H1 (cell line): ENCODE results near the gene PTBP1. TPM values are rescaled to one million over a fixed set of nuclear protein-coding genes. Genes with fewer than 3 reads are reported as not detected.

Source experiments
- CTCF ChIA-PET: fragments of 300-600 bp; sonication (Branson Sonifier 250); formaldehyde crosslinking; loops from one replicate; lab custom pipeline; 2021; ENCODE audit not compliant: partially characterized antibody; lab: Charles Lee
- POLR2A ChIA-PET: fragments of 300-600 bp; sonication (Branson Sonifier 250); formaldehyde crosslinking; loops from one replicate; lab custom pipeline; 2021; ENCODE audit warnings: inconsistent platforms; ENCODE audit not compliant: partially characterized antibody; lab: Charles Lee
- DNase-seq, 2 experiments: peaks; one replicate each; pipeline versions ENCODE4 v3.0.0 to v3.0.0-alpha.2; 2010 to 2022; ENCODE audit warnings: low spot score in 2 of 2, low read depth in 1 of 2, mixed read lengths in 1 of 2
- FAIRE-seq: peaks from 2 replicates; lab custom pipeline; 2011; peaks lifted over from hg19 to GRCh38; lab: Jason Lieb, UNC
- H2AFZ ChIP-seq: 2 replicates; pipeline ENCODE4 v1.8.1; 2012; ENCODE audit warnings: low read length, inconsistent platforms
- H2AK5ac ChIP-seq: 2 replicates; pipeline ENCODE4 v1.6.1; 2013; ENCODE audit warnings: low read depth, low read length
- H2BK120ac ChIP-seq: replicated peaks from 2 replicates; pipeline ENCODE3; 2013; ENCODE audit warnings: low read depth, low read length, inconsistent platforms
- H2BK12ac ChIP-seq: 2 replicates; pipeline ENCODE4 v1.6.1; 2013; ENCODE audit warnings: low read depth, low read length
- H2BK15ac ChIP-seq: 2 replicates; pipeline ENCODE4 v1.6.1; 2013; ENCODE audit warnings: low read length
- H2BK20ac ChIP-seq: 2 replicates; pipeline ENCODE4 v1.6.1; 2013; ENCODE audit warnings: low read length
- H2BK5ac ChIP-seq: 2 replicates; pipeline ENCODE4 v1.6.1; 2013; ENCODE audit warnings: low read depth, low read length
- H3K14ac ChIP-seq: 2 replicates; pipeline ENCODE4 v1.6.1; 2013; ENCODE audit warnings: inconsistent platforms; ENCODE audit not compliant: insufficient read length
- H3K18ac ChIP-seq: 2 replicates; pipeline ENCODE4 v1.6.1; 2013; ENCODE audit warnings: low read length; ENCODE audit errors: extremely low read depth
- H3K23ac ChIP-seq: 2 replicates; pipeline ENCODE4 v1.6.1; 2013; ENCODE audit warnings: inconsistent platforms; ENCODE audit not compliant: insufficient read length
- H3K23me2 ChIP-seq: 2 replicates; pipeline ENCODE4 v1.6.1; 2013; ENCODE audit warnings: low read depth, low read length
- H3K27ac ChIP-seq: 2 replicates; pipeline ENCODE4 v1.6.1; 2011; ENCODE audit warnings: low read depth, low read length, inconsistent platforms
- H3K27me3 ChIP-seq, 4 experiments: replicated peaks in 1 of 4; 1 replicate in 1 of 4; 2 replicates in 3 of 4; pipeline versions ENCODE4 v1.6.1 to v1.8.1; 2011 to 2013; ENCODE audit warnings: low read length in 3 of 4, mild to moderate bottlenecking in 3 of 4, inconsistent platforms in 2 of 4, mixed read lengths in 2 of 4, moderate library complexity in 1 of 4; ENCODE audit not compliant: control insufficient read depth in 3 of 4, insufficient read depth in 3 of 4; ENCODE audit errors: extremely low read depth in 1 of 4
- H3K36me3 ChIP-seq, 4 experiments: 2 replicates each; pipeline versions ENCODE4 v1.6.1 to v1.8.1; 2011 to 2013; ENCODE audit warnings: mild to moderate bottlenecking in 4 of 4, low read length in 3 of 4, moderate library complexity in 2 of 4, control low read depth in 1 of 4, inconsistent platforms in 1 of 4; ENCODE audit not compliant: insufficient read depth in 4 of 4, control insufficient read depth in 2 of 4
- H3K4ac ChIP-seq: replicated peaks from 2 replicates; pipeline ENCODE3; 2013; ENCODE audit warnings: low read length, low read depth, mixed read lengths, inconsistent platforms; ENCODE audit not compliant: insufficient read length
- H3K4me1 ChIP-seq, 4 experiments: replicated peaks in 1 of 4; 1 replicate in 1 of 4; 2 replicates in 3 of 4; pipeline versions ENCODE4 v1.6.1 to v1.8.1; 2011 to 2013; ENCODE audit warnings: low read length in 3 of 4, inconsistent platforms in 2 of 4, mixed read lengths in 1 of 4; ENCODE audit not compliant: insufficient read depth in 4 of 4, control insufficient read depth in 3 of 4
- H3K4me2 ChIP-seq, 2 experiments: 2 replicates each; pipeline versions ENCODE4 v1.6.1 to v1.8.1; 2011 to 2013; ENCODE audit warnings: low read depth in 2 of 2, low read length in 2 of 2, control low read depth in 1 of 2, inconsistent platforms in 1 of 2, mild to moderate bottlenecking in 1 of 2; ENCODE audit not compliant: insufficient read depth in 1 of 2
- H3K4me3 ChIP-seq, 4 experiments: fragments of 200-600, 300-600 bp in 1 of 4; sonication (generic), shearing (Covaris generic), sonication (Bioruptor Twin) in 1 of 4; 2 replicates each; pipeline versions ENCODE4 v1.5.1 to v1.8.1; 2011 to 2016; ENCODE audit warnings: low read length in 4 of 4, low read depth in 3 of 4, control low read depth in 2 of 4, inconsistent platforms in 2 of 4, mild to moderate bottlenecking in 2 of 4, mixed read lengths in 1 of 4, moderate library complexity in 1 of 4; ENCODE audit not compliant: insufficient read depth in 2 of 4; ENCODE audit errors: extremely low read depth in 1 of 4
- H3K56ac ChIP-seq: replicated peaks from 2 replicates; pipeline ENCODE3; 2013; ENCODE audit warnings: low read depth, mild to moderate bottlenecking, mixed read lengths, low read length, inconsistent platforms; ENCODE audit not compliant: insufficient read length
- H3K79me1 ChIP-seq: 2 replicates; pipeline ENCODE4 v1.6.1; 2013; ENCODE audit warnings: low read depth, low read length, control low read depth
- H3K79me2 ChIP-seq, 2 experiments: 2 replicates each; pipeline versions ENCODE4 v1.6.1 to v1.8.1; 2012 to 2013; ENCODE audit warnings: low read length in 2 of 2, mild to moderate bottlenecking in 2 of 2, inconsistent platforms in 1 of 2; ENCODE audit not compliant: insufficient read depth in 2 of 2, control insufficient read depth in 1 of 2
- H3K9ac ChIP-seq, 4 experiments: replicated peaks in 1 of 4; 1 replicate in 1 of 4; 2 replicates in 3 of 4; pipeline versions ENCODE4 v1.6.1 to v1.8.1; 2011 to 2013; ENCODE audit warnings: low read depth in 3 of 4, low read length in 3 of 4, control low read depth in 2 of 4, mild to moderate bottlenecking in 2 of 4, moderate library complexity in 2 of 4, inconsistent platforms in 1 of 4; ENCODE audit errors: extremely low read depth in 1 of 4
- H3K9me3 ChIP-seq, 2 experiments: 2 replicates each; pipeline versions ENCODE4 v1.6.1 to v1.8.1; 2012 to 2013; ENCODE audit warnings: mild to moderate bottlenecking in 2 of 2, moderate library complexity in 2 of 2, control low read depth in 1 of 2, inconsistent platforms in 1 of 2, low read depth in 1 of 2, low read length in 1 of 2, mixed read lengths in 1 of 2; ENCODE audit not compliant: insufficient read depth in 2 of 2
- H4K20me1 ChIP-seq, 2 experiments: replicated peaks in 1 of 2; 2 replicates each; pipeline versions ENCODE3 to v1.8.1; 2011 to 2013; ENCODE audit warnings: inconsistent platforms in 2 of 2, low read length in 2 of 2, mild to moderate bottlenecking in 1 of 2; ENCODE audit not compliant: insufficient read depth in 2 of 2, control insufficient read depth in 1 of 2
- H4K5ac ChIP-seq: 2 replicates; pipeline ENCODE4 v1.6.1; 2013; ENCODE audit warnings: low read length, low read depth, mixed read lengths, inconsistent platforms; ENCODE audit not compliant: insufficient read length
- H4K8ac ChIP-seq: 2 replicates; pipeline ENCODE4 v1.8.0; 2013; ENCODE audit warnings: mild to moderate bottlenecking, moderate library complexity, low read length, inconsistent platforms; ENCODE audit not compliant: insufficient read depth; ENCODE audit errors: extremely low read depth
- H4K91ac ChIP-seq: replicated peaks from 2 replicates; pipeline ENCODE3; 2013; ENCODE audit warnings: low read length, mixed read lengths, inconsistent platforms; ENCODE audit not compliant: insufficient read length
- POLR2A ChIP-seq, 2 experiments: IDR thresholded peaks; 1 replicate in 1 of 2; 2 replicates in 1 of 2; pipeline ENCODE4 v1.6.1; 2011; ENCODE audit warnings: low read depth in 2 of 2, low read length in 2 of 2, mild to moderate bottlenecking in 2 of 2; ENCODE audit errors: control extremely low read depth in 1 of 2
- TAF1 ChIP-seq: IDR thresholded peaks from 2 replicates; pipeline ENCODE4 v1.6.1; 2011; ENCODE audit warnings: mild to moderate bottlenecking, low read depth, low read length
- WGBS, 2 experiments: shearing (Covaris generic) in 1 of 2; methylation state at CpG; one replicate each; pipeline versions ENCODE4 v1.1.6 to v1.1.7; 2013 to 2015; ENCODE audit warnings: low lambda C conversion rate in 2 of 2, mixed read lengths in 2 of 2, inconsistent platforms in 1 of 2, low coverage in 1 of 2, missing lambda C conversion rate in 1 of 2; ENCODE audit not compliant: insufficient replicate concordance in 2 of 2, insufficient coverage in 1 of 2, insufficient read length in 1 of 2; ENCODE audit errors: extremely low coverage in 1 of 2, missing lambda C conversion rate in 1 of 2; 5-methylcytosine and 5-hydroxymethylcytosine counted together
- polyA plus RNA-seq, 7 experiments: library from polyadenylated mRNA; depleted of rRNA in 3 of 7; stranded (reverse) in 5 of 7; unstranded in 2 of 7; fragments of >200 nt in 5 of 7; fragments of 200-250 nt in 2 of 7; gene quantifications; 1 replicate in 5 of 7; 2 replicates in 1 of 7; 4 replicates in 1 of 7; pipeline versions ENCODE4 v1.2.1 to v1.2.3, GENCODE V29; 2011 to 2013; ENCODE audit warnings: missing spikeins in 2 of 7, mixed read lengths in 2 of 7
- total RNA-seq: library from RNA; stranded (reverse); fragmentation: NEBNext Ultra II Directional; extraction: Animal tissue kit (Norgen Biotek cat#: 25700); gene quantifications from 2 replicates; pipeline ENCODE4 v1.2.1, GENCODE V29; 2021

The PTBP1 gene
- total and polyA plus RNA-seq, 2 of the 8 experiments (the other 6 are each of a cell fraction or from before 2014, with no cell fraction given), result 528 to 888 TPM

- H3K9me3 ChIP-seq, result no peaks in the 10 kb centered on the region
- H2AFZ ChIP-seq, result no peak overlapping the region
- H3K23ac ChIP-seq, result no peak overlapping the region
- peaks cover 39 to 74% of the 10 kb centered on the region in 2 experiments for H3K79me2 ChIP-seq
- H4K5ac ChIP-seq, result no peak overlapping the region
- no peak overlapping the region for H2BK20ac ChIP-seq
- WGBS, 2 experiments, result 95% methylated on average over 32 of the region's 33 CpGs; no CpG with 5 or more reads in 1 of the 2 experiments
- H3K27ac ChIP-seq, result no peak overlapping the region
- peaks cover 18% of the 10 kb centered on the region for H3K79me1 ChIP-seq
- H2AK5ac ChIP-seq, result no peak overlapping the region
- no peak overlapping the region for H4K91ac ChIP-seq
- H3K4me2 ChIP-seq, result no peak overlapping the region
- no peak overlapping the region for H3K18ac ChIP-seq
- no peak overlapping the region for H3K9ac ChIP-seq
- H3K56ac ChIP-seq, result no peak overlapping the region
- POLR2A ChIA-PET, result interaction anchor here (0.7 to 16.9 kb wide), 11 partner anchors 9 to 176 kb away, joined by 3 to 277 read pairs (median 7); partner anchors contain the start of genes AZU1 and PLPPR3
- H3K4me1 ChIP-seq, result peaks cover 0 to 17% (median 11%) of the 10 kb centered on the region in 4 experiments; a peak in 6 of 7 replicates
- no peak overlapping the region for H3K14ac ChIP-seq
- H2BK12ac ChIP-seq, result no peak overlapping the region
- H3K4me3 ChIP-seq, result no peak overlapping the region
- no peaks in the 10 kb centered on the region for H3K27me3 ChIP-seq
- DNase-seq (no peak), FAIRE-seq (no peak)
- peak overlapping the region; percentile 57; the same call in 1 of the 2 replicates for H4K8ac ChIP-seq
- peaks cover 65 to 77% of the 10 kb centered on the region in 2 experiments for H4K20me1 ChIP-seq
- no peak overlapping the region for H2BK15ac ChIP-seq
- CTCF ChIA-PET, result interaction anchor here (0.8 to 1.7 kb wide), 3 partner anchors 10 to 193 kb away, joined by 3 to 4 read pairs (median 3); no protein-coding TSS in a partner anchor
- H3K36me3 ChIP-seq, result peaks cover 53 to 91% (median 82%) of the 10 kb centered on the region in 4 experiments
- no peak overlapping the region for H2BK5ac ChIP-seq
- H2BK120ac ChIP-seq, result no peak overlapping the region
- no peak overlapping the region for H3K4ac ChIP-seq
- no peaks in the 10 kb centered on the region; the same call in 1 of the 2 replicates for H3K23me2 ChIP-seq
- TF ChIP-seq POLR2A (IDR thresholded peaks at IDR 0.05; ENCODE audit: control extremely low read depth in 1 of 2, low read depth in 2 of 2, low read length in 2 of 2) (peak in 1 of 2 experiments; percentile 42; a peak in 2 of 3 replicates), TAF1 (no peak)
These were observed 7.9 kb downstream of the PTBP1 start for GRCh38 chr19:805166-805551.
